HG02973 (cell line): ENCODE measurements around the gene NKAIN2.
"Not testable (repeated sequence)": the region's sequence is repeated elsewhere in the genome, so short reads cannot be mapped to it uniquely, and the experiment has no call there.

ENCODE experiments used
- ATAC-seq: cut with Tn5 transposase; IDR thresholded peaks from one replicate; pipeline ENCODE4 v1.9.1; 2021; ENCODE audit warnings: moderate library complexity; ENCODE audit not compliant: unreplicated experiment

The NKAIN2 gene

GRCh38 chr6:124297507-124297906 lies 493.8 kb downstream of the NKAIN2 start:
- ATAC-seq: no peak

GRCh38 chr6:124298730-124299129 lies 495.1 kb downstream of the NKAIN2 start:
- no peak for ATAC-seq

- ATAC-seq: not testable (repeated sequence)
Measured at GRCh38 chr6:124300907-124301306, 497.2 kb downstream of the NKAIN2 start.

- no peak for ATAC-seq
Measured at GRCh38 chr6:124303971-124304370, 500.3 kb downstream of the NKAIN2 start.

- no peak for ATAC-seq
Measured at GRCh38 chr6:124310139-124310538, 506.5 kb downstream of the NKAIN2 start.

- ATAC-seq: no peak
Measured at GRCh38 chr6:124319410-124319809, 515.7 kb downstream of the NKAIN2 start.

GRCh38 chr6:124324237-124324636 lies 520.6 kb downstream of the NKAIN2 start:
- ATAC-seq: no peak

- no peak for ATAC-seq
Measured at GRCh38 chr6:124330197-124330596, 526.5 kb downstream of the NKAIN2 start.

- ATAC-seq: no peak
Measured at GRCh38 chr6:124334359-124334758, 530.7 kb downstream of the NKAIN2 start.

- no peak for ATAC-seq
Measured at GRCh38 chr6:124339610-124340334, 536.1 kb downstream of the NKAIN2 start.

GRCh38 chr6:124348339-124348738 lies 544.7 kb downstream of the NKAIN2 start:
- ATAC-seq: not testable (repeated sequence)

GRCh38 chr6:124355146-124355545 lies 551.5 kb downstream of the NKAIN2 start:
- no peak for ATAC-seq

GRCh38 chr6:124356276-124356810 lies 552.7 kb downstream of the NKAIN2 start:
- no peak for ATAC-seq

GRCh38 chr6:124356811-124357210 lies 553.1 kb downstream of the NKAIN2 start:
- no peak for ATAC-seq

GRCh38 chr6:124368131-124368530 lies 564.5 kb downstream of the NKAIN2 start:
- ATAC-seq: no peak

GRCh38 chr6:124371974-124372475 lies 568.4 kb downstream of the NKAIN2 start:
- no peak for ATAC-seq

GRCh38 chr6:124373386-124373785 lies 569.7 kb downstream of the NKAIN2 start:
- no peak for ATAC-seq

- ATAC-seq: no peak
Measured at GRCh38 chr6:124389127-124389526, 585.5 kb downstream of the NKAIN2 start.

- ATAC-seq: no peak
Measured at GRCh38 chr6:124393536-124393935, 589.9 kb downstream of the NKAIN2 start.

GRCh38 chr6:124396361-124396760 lies 592.7 kb downstream of the NKAIN2 start:
- no peak for ATAC-seq

GRCh38 chr6:124400261-124400999 lies 596.8 kb downstream of the NKAIN2 start:
- ATAC-seq: no peak

- not testable (repeated sequence) for ATAC-seq
Measured at GRCh38 chr6:124410425-124410824, 606.8 kb downstream of the NKAIN2 start.
